Loucy (cell line): Measurements from ENCODE around the gene KCNAB3.

Experiments used
- H2AFZ ChIP-seq: fragments of 200-600 bp; sonication (generic); 2 replicates; pipeline ENCODE4 v1.6.0; 2016; ENCODE audit warnings: antibody characterized with exemption, mild to moderate bottlenecking, low read length, moderate library complexity
- H3F3A ChIP-seq: fragments of 200-600 bp; 2 replicates; pipeline ENCODE4 v1.6.0; 2016; ENCODE audit warnings: antibody characterized with exemption, low read depth, mild to moderate bottlenecking
- H3K27me3 ChIP-seq: fragments of 200-600 bp; sonication (generic); 2 replicates; pipeline ENCODE4 v1.6.1; 2014; ENCODE audit warnings: low read length, mild to moderate bottlenecking; ENCODE audit not compliant: insufficient read depth, poor library complexity, severe bottlenecking
- H3K36me3 ChIP-seq: fragments of 200-600 bp; sonication (generic); 2 replicates; pipeline ENCODE4 v1.6.1; 2016; ENCODE audit warnings: low read length; ENCODE audit not compliant: insufficient read depth
- H3K4me1 ChIP-seq: fragments of 200-600 bp; sonication (generic); 2 replicates; pipeline ENCODE4 v1.5.1; 2014; ENCODE audit warnings: low read length, mild to moderate bottlenecking; ENCODE audit not compliant: insufficient read depth, poor library complexity, severe bottlenecking
- H3K4me2 ChIP-seq: fragments of 200-600 bp; sonication (generic); 2 replicates; pipeline ENCODE4 v1.6.0; 2014; ENCODE audit warnings: antibody characterized with exemption, low read length, low read depth, mild to moderate bottlenecking; ENCODE audit not compliant: poor library complexity, severe bottlenecking
- H3K4me3 ChIP-seq: fragments of 200-600 bp; sonication (generic); 2 replicates; pipeline ENCODE4 v1.5.1; 2014; ENCODE audit warnings: low read length, mild to moderate bottlenecking, mixed read lengths; ENCODE audit not compliant: poor library complexity, severe bottlenecking
- H3K79me2 ChIP-seq: fragments of 200-600 bp; sonication (generic); 2 replicates; pipeline ENCODE4 v1.6.1; 2014; ENCODE audit warnings: low read length; ENCODE audit not compliant: insufficient read depth
- H3K9ac ChIP-seq: fragments of 200-600 bp; sonication (generic); 2 replicates; pipeline ENCODE4 v1.6.0; 2014; ENCODE audit warnings: mild to moderate bottlenecking, low read depth, low read length, moderate library complexity; ENCODE audit not compliant: poor library complexity, severe bottlenecking
- H3K9me2 ChIP-seq: fragments of 200-600 bp; sonication (generic); replicated peaks from 2 replicates; pipeline ENCODE4 v1.6.1; 2016; ENCODE audit warnings: low read depth, low read length, mixed read lengths
- H3K9me3 ChIP-seq: fragments of 200-600 bp; sonication (generic); 2 replicates; pipeline ENCODE4 v1.6.1; 2014; ENCODE audit warnings: mild to moderate bottlenecking, antibody characterized with exemption, low read length, low read depth; ENCODE audit not compliant: insufficient read depth
- H4K20me1 ChIP-seq: fragments of 200-600 bp; sonication (generic); 2 replicates; pipeline ENCODE4 v1.6.0; 2014; ENCODE audit warnings: antibody characterized with exemption, low read length, mild to moderate bottlenecking; ENCODE audit not compliant: insufficient read depth, poor library complexity, severe bottlenecking
- CTCF ChIP-seq: fragments of 200-600 bp; sonication (generic); conservative IDR thresholded peaks from 2 replicates; pipeline ENCODE4 v1.5.1; 2014; ENCODE audit warnings: mild to moderate bottlenecking, antibody characterized with exemption, low read length
- EZH2phosphoT487 ChIP-seq: fragments of 200-600 bp; IDR thresholded peaks from 2 replicates; pipeline ENCODE4 v1.6.1; 2018; ENCODE audit warnings: antibody characterized with exemption, mild to moderate bottlenecking, moderate library complexity, borderline replicate concordance

The KCNAB3 gene

GRCh38 chr17:7969433-7969832 lies 39.8 kb upstream of the KCNAB3 start:
- peaks cover 2% of the 10 kb centered on the region; the same call in 1 of the 2 replicates for H3K9me3 ChIP-seq
- H3K4me2 ChIP-seq, result no peak overlapping the region
- H3K79me2 ChIP-seq, result no peaks in the 10 kb centered on the region
- H3K4me3 ChIP-seq, result no peak overlapping the region
- no peak overlapping the region for H2AFZ ChIP-seq
- H3K9me2 ChIP-seq, result no peaks in the 10 kb centered on the region
- H3K4me1 ChIP-seq, result no peaks in the 10 kb centered on the region
- H4K20me1 ChIP-seq, result no peaks in the 10 kb centered on the region
- H3K36me3 ChIP-seq, result no peaks in the 10 kb centered on the region
- no peak for TF ChIP-seq CTCF
- TF ChIP-seq EZH2phosphoT487, result no peak
- H3K9ac ChIP-seq, result no peak overlapping the region
- H3F3A ChIP-seq, result no peaks in the 10 kb centered on the region
- no peaks in the 10 kb centered on the region for H3K27me3 ChIP-seq

- H3K4me1 ChIP-seq, result no peaks in the 10 kb centered on the region
Observed at GRCh38 chr17:7967751-7968150, 38.1 kb upstream of the KCNAB3 start.

GRCh38 chr17:7961421-7961820 lies 31.8 kb upstream of the KCNAB3 start:
- H3K36me3 ChIP-seq, result no peaks in the 10 kb centered on the region
- H3K4me3 ChIP-seq, result no peak overlapping the region
- H3K79me2 ChIP-seq, result no peaks in the 10 kb centered on the region
- H3K9ac ChIP-seq, result no peak overlapping the region
- no peak overlapping the region for H3K4me2 ChIP-seq
- H3K9me3 ChIP-seq, result no peaks in the 10 kb centered on the region
- no peak overlapping the region for H2AFZ ChIP-seq
- H3F3A ChIP-seq, result no peaks in the 10 kb centered on the region
- no peak for TF ChIP-seq CTCF
- no peak for TF ChIP-seq EZH2phosphoT487
- H3K9me2 ChIP-seq, result no peaks in the 10 kb centered on the region
- no peaks in the 10 kb centered on the region for H3K27me3 ChIP-seq
- no peaks in the 10 kb centered on the region for H3K4me1 ChIP-seq
- no peaks in the 10 kb centered on the region for H4K20me1 ChIP-seq

More at GRCh38 chr17:7967751-7968150, 38.1 kb upstream of the KCNAB3 start:
- Histone ChIP-seq H3K27me3 (no peaks in the 10 kb centered on the region), H3K9ac (no peak overlapping the region), H3K9me3 (no peaks in the 10 kb centered on the region), H3K79me2 (no peaks in the 10 kb centered on the region), H4K20me1 (no peaks in the 10 kb centered on the region), H3K4me3 (no peak overlapping the region), H2AFZ (no peak overlapping the region), H3F3A (no peaks in the 10 kb centered on the region), H3K9me2 (no peaks in the 10 kb centered on the region), H3K4me2 (no peak overlapping the region), H3K36me3 (no peaks in the 10 kb centered on the region)
- TF ChIP-seq EZH2phosphoT487, result no peak
- no peak for TF ChIP-seq CTCF
